GM10266 (cell line): ENCODE measurements around the gene MT3.

Experiments
- DNase-seq: peaks from one replicate; pipeline ENCODE4 v3.0.0; 2012; ENCODE audit errors: extremely low spot score
- TF ChIP-seq, protein P1 (sequence below): IDR thresholded peaks from 2 replicates; pipeline ENCODE4 v1.5.1; 2012; ENCODE audit warnings: mild to moderate bottlenecking, low read depth; ENCODE audit not compliant: control insufficient read depth, insufficient read depth; ENCODE audit errors: missing control alignments

The MT3 gene

DNA sequence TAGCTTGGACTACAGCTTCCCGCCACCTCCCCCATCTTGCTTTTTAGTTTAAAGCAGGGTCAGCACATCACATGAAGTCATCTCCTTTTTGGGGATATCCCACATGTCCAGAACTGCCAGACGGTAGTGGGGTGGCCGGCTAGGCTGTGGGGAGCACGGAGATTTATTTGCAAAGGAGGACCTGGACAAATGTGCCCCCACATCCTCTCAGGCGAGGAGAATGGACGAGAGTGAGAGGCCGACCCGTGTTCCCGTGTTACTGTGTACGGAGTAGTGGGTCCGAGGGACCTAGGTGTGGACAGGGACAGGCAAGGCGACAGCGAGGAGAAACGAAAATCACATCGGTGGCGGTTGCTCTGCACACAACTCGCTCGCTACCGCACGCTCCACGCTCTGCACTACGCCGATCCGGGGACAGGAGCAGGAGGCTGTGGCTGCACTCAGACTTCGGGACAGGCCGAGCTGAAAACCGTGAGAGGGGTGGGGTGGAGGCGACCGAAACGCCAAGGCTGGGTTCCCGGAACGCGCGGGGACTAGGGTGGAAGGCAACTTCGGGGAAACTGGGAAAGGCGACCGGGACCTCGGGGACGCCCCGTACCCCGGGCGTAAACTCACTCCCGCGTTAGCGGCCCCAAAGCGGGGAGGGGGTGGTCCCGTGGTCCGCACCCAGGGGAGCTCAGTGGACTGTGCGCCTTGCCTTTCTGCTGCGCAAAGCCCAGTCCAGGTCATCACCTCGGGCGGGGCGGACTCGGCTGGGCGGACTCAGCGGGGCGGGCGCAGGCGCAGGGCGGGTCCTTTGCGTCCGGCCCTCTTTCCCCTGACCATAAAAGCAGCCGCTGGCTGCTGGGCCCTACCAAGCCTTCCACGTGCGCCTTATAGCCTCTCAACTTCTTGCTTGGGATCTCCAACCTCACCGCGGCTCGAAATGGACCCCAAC is 48.8 kb downstream of the MT3 start, which contains the start of gene MT1A:
Gene MT1A (plus strand): TSS at position 853 of the 937 bp plus-strand sequence. CDS start 73 bp downstream, at position 926.
- TF ChIP-seq, protein P1, sequence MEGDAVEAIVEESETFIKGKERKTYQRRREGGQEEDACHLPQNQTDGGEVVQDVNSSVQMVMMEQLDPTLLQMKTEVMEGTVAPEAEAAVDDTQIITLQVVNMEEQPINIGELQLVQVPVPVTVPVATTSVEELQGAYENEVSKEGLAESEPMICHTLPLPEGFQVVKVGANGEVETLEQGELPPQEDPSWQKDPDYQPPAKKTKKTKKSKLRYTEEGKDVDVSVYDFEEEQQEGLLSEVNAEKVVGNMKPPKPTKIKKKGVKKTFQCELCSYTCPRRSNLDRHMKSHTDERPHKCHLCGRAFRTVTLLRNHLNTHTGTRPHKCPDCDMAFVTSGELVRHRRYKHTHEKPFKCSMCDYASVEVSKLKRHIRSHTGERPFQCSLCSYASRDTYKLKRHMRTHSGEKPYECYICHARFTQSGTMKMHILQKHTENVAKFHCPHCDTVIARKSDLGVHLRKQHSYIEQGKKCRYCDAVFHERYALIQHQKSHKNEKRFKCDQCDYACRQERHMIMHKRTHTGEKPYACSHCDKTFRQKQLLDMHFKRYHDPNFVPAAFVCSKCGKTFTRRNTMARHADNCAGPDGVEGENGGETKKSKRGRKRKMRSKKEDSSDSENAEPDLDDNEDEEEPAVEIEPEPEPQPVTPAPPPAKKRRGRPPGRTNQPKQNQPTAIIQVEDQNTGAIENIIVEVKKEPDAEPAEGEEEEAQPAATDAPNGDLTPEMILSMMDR, result no peak
- no peak for DNase-seq

DNA sequence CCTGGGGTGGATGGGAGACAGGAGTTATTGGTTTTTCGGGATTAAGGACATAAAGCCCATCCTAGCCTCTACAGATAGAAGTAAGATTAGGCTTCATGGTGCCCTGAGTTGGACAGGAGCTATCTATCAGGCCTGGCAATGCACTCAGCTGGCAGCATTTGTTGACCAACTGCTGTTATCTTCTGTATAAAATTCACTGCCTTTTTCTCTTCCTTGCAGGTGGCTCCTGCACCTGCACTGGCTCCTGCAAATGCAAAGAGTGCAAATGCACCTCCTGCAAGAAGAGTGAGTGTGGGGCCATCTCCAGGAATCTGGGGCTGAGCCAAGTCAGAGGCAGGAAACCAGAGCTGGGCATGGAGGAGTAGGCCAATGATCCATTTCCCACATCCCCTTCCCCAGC is 49.7 kb downstream of the MT3 start:
- TF ChIP-seq, protein P1, result no peak
- DNase-seq, result no peak

DNA sequence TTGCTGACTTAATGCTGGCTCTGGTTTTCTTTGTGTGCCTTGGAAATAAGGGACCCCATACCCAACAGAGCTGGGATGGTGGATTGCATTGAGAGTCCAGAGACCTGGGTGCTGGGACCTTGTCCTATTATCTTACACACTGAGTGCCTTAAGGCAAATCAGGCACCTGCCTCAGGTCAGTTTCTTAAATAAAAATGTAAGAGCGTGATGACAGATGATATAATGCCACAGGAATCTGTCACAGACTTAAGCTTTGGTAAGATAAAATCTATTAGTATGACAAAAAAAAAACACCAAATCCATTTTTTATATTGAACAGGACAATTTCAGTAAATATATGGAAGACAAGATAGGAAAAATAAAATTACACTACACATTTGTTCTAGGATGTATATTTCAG is 50.7 kb downstream of the MT3 start:
- no peak for DNase-seq
- TF ChIP-seq, protein P1, result no peak
